ENCODE data around the gene MDFIC.

Gene MDFIC

DNA sequence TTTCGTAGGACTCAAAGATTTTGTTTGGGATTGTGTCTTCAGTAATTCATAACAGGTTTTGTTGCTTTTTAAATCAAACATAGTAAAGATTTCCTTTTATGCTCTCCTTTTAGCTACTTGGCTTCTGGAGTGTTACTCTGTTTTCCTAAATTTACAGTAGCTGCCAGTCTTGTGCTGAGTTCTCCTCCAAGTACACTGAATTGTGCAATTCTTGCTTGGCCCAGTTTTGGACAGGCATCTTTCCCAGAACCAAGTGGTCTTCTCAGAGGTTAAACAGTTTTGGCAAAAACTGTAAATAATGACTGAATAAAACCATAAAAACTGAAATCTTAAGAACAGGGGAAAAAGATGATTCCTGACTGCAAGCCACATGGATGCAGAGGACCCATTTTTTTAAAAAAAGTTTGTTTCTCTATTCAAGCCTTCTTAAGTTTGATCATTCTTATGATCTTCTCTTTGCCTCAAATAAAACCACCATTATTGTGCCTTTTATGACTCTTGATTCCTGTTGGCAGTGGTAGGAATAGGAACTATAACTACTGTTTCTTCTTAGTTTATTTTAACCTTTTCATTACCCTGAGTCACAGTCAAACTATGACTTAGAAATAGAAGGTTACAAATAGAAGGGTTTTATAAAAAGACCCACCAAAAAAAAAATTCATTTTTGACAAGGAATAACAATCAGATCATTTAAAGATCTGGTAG is 88.0 kb downstream of the MDFIC start:
- no peaks in the 10 kb centered on the region for H3K36me3 ChIP-seq (ENCODE audit: control insufficient read depth, insufficient read depth, low read length)
- no peaks in the 10 kb centered on the region for H3K27me3 ChIP-seq (ENCODE audit: control insufficient read depth, insufficient read depth, low read length)
- peak overlapping the region; percentile 25 for H3K27ac ChIP-seq (ENCODE audit: low read depth, low read length)
- no peak overlapping the region for H3K9ac ChIP-seq (ENCODE audit: low read length)
- peaks cover 19% of the 10 kb centered on the region for H3K4me1 ChIP-seq (ENCODE audit: control insufficient read depth, insufficient read depth, low read length)
- no peak overlapping the region for H3K4me3 ChIP-seq (ENCODE audit: low read length)

DNA sequence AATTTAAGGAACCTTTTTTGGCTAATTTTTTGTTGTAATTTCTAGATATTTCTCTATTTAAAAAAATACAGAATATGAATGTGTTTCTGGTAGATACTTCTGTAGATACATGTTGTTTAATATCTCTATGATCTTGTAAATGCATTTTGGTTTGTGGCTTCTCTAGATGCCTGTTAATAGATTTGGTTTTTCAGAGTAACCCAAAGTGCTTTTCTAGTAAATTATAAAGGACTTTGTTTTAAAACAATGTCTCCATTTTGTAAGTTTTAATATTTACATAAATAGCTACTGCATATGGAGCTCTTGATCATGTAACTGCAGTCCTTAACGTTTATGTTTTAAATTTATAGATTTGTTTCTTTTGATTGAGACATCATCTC is 88.5 kb downstream of the MDFIC start:
- no peak overlapping the region for H3K9ac ChIP-seq (ENCODE audit: low read length)
- peaks cover 19% of the 10 kb centered on the region for H3K4me1 ChIP-seq (ENCODE audit: control insufficient read depth, insufficient read depth, low read length)
- no peaks in the 10 kb centered on the region for H3K27me3 ChIP-seq (ENCODE audit: control insufficient read depth, insufficient read depth, low read length)
- H3K27ac ChIP-seq (ENCODE audit: low read depth, low read length): no peak overlapping the region
- peaks cover under 1% of the 10 kb centered on the region for H3K36me3 ChIP-seq (ENCODE audit: control insufficient read depth, insufficient read depth, low read length)
- H3K4me3 ChIP-seq (ENCODE audit: low read length): no peak overlapping the region

DNA sequence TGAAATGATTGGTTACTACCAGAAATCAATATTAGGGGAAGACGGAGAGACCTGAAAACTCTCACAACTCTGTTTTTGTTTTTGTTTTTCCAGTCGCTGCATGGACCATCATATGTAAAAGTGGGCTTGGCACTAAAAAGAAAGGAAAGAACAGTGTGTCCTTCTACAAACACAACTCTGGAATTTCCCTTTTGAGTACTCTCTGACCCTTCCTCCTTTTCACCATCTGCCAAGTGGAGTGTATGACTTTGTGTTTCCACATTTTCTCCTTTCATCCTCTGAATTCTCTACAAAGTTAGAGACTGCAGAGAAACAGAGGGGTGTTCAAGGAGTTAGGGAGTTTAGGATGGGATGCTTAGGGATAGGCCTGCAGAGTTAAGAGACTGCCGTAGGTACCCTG is 92.0 kb downstream of the MDFIC start:
- peaks cover 12% of the 10 kb centered on the region for H3K4me1 ChIP-seq (ENCODE audit: control insufficient read depth, insufficient read depth, low read length)
- H3K9ac ChIP-seq (ENCODE audit: low read length): no peak overlapping the region
- no peak overlapping the region for H3K27ac ChIP-seq (ENCODE audit: low read depth, low read length)
- peaks cover 4% of the 10 kb centered on the region for H3K36me3 ChIP-seq (ENCODE audit: control insufficient read depth, insufficient read depth, low read length)
- H3K27me3 ChIP-seq (ENCODE audit: control insufficient read depth, insufficient read depth, low read length): no peaks in the 10 kb centered on the region
- no peak overlapping the region for H3K4me3 ChIP-seq (ENCODE audit: low read length)

DNA sequence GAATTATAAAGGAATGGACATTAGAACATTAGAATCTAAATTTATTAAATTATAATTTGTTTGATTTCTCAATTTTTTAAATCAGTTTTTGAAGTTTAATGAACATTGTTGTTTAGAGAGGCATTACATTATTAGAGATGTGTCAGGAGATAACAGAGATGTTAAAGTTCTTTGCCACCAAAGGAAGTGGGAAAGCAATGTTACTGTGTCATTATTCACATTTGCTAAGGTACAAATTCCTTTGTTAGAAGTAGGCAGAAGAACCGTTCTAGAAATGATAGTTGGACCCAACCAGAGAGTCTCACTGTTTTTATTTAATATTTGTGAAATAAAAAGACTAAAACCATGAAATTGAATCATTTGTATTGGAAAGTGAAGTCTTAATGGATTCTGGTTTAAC is 92.9 kb downstream of the MDFIC start:
- no peak overlapping the region for H3K9ac ChIP-seq (ENCODE audit: low read length)

DNA sequence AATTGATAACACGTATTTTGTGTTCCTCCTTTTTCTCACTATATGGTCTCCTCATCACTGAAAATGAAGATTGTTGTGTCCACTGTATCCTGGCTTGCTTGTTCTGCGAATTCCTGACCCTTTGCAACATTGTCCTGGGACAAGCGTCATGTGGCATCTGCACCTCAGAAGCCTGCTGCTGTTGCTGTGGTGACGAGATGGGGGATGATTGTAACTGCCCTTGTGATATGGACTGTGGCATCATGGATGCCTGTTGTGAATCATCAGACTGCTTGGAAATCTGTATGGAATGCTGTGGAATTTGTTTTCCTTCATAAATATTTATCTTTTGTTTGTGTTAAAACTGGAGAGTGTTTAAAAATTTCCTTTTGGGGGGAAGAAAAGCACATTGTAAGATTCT is 93.7 kb downstream of the MDFIC start:
- no peaks in the 10 kb centered on the region for H3K27me3 ChIP-seq (ENCODE audit: control insufficient read depth, insufficient read depth, low read length)
- H3K9ac ChIP-seq (ENCODE audit: low read length): no peak overlapping the region
- peaks cover 4% of the 10 kb centered on the region for H3K36me3 ChIP-seq (ENCODE audit: control insufficient read depth, insufficient read depth, low read length)
- no peak overlapping the region for H3K27ac ChIP-seq (ENCODE audit: low read depth, low read length)
- H3K4me3 ChIP-seq (ENCODE audit: low read length): no peak overlapping the region
- no peaks in the 10 kb centered on the region for H3K4me1 ChIP-seq (ENCODE audit: control insufficient read depth, insufficient read depth, low read length)

More for the DNA sequence above, 92.9 kb downstream of the MDFIC start:
- Histone ChIP-seq H3K36me3 (ENCODE audit: control insufficient read depth, insufficient read depth, low read length) (peaks cover 4% of the 10 kb centered on the region), H3K27ac (ENCODE audit: low read depth, low read length) (no peak overlapping the region), H3K27me3 (ENCODE audit: control insufficient read depth, insufficient read depth, low read length) (no peaks in the 10 kb centered on the region), H3K4me1 (ENCODE audit: control insufficient read depth, insufficient read depth, low read length) (peaks cover 3% of the 10 kb centered on the region), H3K4me3 (ENCODE audit: low read length) (no peak overlapping the region)

DNA sequence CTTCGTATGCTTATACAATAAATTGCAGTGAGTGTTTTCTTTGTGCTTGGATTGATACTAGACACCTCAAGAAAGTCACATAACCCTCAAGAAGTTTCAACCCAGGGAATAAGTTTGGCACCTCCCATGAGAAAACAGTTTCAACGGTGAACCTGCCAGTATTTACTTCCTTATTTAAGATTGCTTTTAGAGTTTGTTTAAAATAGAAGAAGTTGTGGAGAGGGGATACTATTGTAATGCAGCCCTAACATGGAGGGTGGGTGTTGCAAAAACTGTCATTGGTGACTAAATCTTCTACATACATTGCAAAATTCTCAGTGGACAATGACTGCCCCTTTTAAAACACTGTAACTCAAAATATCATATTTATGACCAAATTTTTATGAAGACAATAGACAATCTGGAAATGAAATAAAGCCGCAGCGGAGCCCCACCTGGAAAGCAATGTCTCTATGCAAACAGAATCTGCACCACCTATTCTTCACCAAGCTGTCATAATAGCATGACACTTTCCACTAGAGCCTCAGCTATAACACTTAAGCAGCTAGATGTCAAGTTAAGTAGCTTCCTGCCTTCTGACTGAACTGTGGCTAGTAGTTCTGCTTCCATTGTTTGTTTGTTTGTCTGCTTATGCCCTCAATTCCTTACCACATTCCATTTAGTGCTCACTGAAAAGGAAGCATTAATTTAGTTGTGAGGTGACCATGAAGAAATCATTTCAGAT is 98.2 kb downstream of the MDFIC start:
- Histone ChIP-seq H3K27me3 (ENCODE audit: control insufficient read depth, insufficient read depth, low read length) (no peaks in the 10 kb centered on the region), H3K36me3 (ENCODE audit: control insufficient read depth, insufficient read depth, low read length) (peaks cover 4% of the 10 kb centered on the region), H3K9ac (ENCODE audit: low read length) (no peak overlapping the region), H3K4me3 (ENCODE audit: low read length) (no peak overlapping the region), H3K4me1 (ENCODE audit: control insufficient read depth, insufficient read depth, low read length) (no peaks in the 10 kb centered on the region), H3K27ac (ENCODE audit: low read depth, low read length) (no peak overlapping the region)

DNA sequence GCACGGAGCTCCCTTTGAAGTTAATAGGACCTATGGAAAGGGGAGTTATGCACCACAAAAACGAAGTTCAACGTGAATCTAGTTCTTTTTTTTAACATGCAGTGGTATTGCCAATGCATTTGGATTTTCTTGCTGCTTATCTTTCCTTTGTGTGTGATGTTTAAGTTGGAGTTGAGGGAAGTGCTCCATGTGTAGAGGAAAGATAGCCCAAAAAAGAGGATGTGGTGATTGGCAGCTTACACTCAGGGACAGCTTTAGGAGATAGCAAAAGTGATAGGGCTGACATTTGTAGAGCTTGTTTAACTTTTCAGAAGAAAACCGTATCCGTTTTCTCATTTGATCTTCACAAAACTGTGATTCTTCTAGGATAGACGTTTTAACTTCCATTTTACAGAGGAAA is 101.3 kb downstream of the MDFIC start:
- H3K4me3 ChIP-seq (ENCODE audit: low read length): no peak overlapping the region
- no peak overlapping the region for H3K27ac ChIP-seq (ENCODE audit: low read depth, low read length)
- H3K36me3 ChIP-seq (ENCODE audit: control insufficient read depth, insufficient read depth, low read length): no peaks in the 10 kb centered on the region
- H3K9ac ChIP-seq (ENCODE audit: low read length): no peak overlapping the region
- no peaks in the 10 kb centered on the region for H3K4me1 ChIP-seq (ENCODE audit: control insufficient read depth, insufficient read depth, low read length)
- no peaks in the 10 kb centered on the region for H3K27me3 ChIP-seq (ENCODE audit: control insufficient read depth, insufficient read depth, low read length)

DNA sequence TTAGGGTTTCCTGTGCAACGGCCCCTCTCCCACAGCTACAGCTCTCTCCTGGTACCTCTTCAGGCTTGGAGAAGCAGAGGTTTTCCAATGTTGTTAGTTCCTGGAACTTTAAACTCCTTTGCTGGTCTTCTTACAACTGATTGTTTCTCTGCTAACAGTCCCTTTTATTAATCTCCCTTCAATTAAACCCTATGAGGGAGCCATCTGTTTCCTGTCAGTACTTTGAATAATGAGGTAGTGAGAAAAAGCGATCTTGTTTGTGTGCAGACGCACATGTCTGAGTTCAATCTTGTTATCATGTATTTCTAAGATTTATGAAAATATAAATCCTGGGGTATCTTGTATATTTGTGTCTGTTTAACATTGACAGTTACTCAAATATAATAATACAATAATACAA is 102.4 kb downstream of the MDFIC start:
- Histone ChIP-seq H3K27me3 (ENCODE audit: control insufficient read depth, insufficient read depth, low read length) (no peaks in the 10 kb centered on the region), H3K36me3 (ENCODE audit: control insufficient read depth, insufficient read depth, low read length) (no peaks in the 10 kb centered on the region), H3K4me1 (ENCODE audit: control insufficient read depth, insufficient read depth, low read length) (no peaks in the 10 kb centered on the region), H3K9ac (ENCODE audit: low read length) (no peak overlapping the region), H3K4me3 (ENCODE audit: low read length) (no peak overlapping the region), H3K27ac (ENCODE audit: low read depth, low read length) (no peak overlapping the region)

DNA sequence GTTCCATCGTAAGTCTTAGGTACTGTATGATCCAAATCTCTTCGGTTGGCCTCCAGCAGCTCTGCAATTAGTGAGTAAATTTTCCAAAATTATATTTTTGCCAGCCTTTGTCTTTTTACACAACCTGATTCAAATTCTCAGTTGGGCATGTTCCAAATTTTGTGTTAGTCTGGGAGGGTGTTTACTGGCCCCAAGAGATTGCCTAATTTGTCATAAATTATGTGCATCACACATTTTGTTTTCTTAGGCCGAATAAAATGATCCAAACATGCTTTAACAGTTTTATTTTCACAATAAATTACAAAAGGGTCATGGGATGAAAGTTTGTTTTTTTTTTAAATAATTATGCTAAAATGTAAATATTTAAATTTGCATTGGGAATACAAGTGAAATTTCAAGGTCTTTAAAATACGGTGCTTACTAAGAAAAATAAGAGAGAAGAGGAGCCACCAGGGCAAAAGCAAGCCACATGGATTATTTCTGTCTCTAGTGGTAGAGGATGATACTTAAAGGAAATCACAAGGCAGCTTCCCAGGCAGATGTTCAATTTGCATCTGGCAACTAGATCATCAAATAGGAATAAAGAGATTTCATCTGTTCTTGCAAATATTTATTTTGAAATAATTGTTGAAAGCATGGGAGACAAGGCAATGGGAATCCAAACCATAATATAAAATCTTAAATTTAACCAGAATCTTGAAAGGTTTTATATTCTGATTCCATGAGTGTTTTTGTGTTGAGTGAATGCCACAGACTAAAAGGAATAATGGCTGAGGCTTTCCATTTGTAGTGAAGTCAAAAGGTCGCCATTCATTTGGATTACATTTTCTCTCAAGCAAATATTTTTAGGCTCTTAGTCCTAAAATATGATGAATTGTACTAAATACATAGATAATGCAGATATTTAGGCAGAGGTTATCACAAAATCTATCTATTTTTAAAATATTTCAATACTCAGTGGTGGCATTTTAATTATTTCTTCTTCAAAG is 111.1 kb downstream of the MDFIC start:
- no peak overlapping the region for H3K27ac ChIP-seq (ENCODE audit: low read depth, low read length)
- no peak overlapping the region for H3K4me3 ChIP-seq (ENCODE audit: low read length)
- H3K9ac ChIP-seq (ENCODE audit: low read length): no peak overlapping the region
- no peaks in the 10 kb centered on the region for H3K27me3 ChIP-seq (ENCODE audit: control insufficient read depth, insufficient read depth, low read length)
- H3K4me1 ChIP-seq (ENCODE audit: control insufficient read depth, insufficient read depth, low read length): no peaks in the 10 kb centered on the region
- no peaks in the 10 kb centered on the region for H3K36me3 ChIP-seq (ENCODE audit: control insufficient read depth, insufficient read depth, low read length)

DNA sequence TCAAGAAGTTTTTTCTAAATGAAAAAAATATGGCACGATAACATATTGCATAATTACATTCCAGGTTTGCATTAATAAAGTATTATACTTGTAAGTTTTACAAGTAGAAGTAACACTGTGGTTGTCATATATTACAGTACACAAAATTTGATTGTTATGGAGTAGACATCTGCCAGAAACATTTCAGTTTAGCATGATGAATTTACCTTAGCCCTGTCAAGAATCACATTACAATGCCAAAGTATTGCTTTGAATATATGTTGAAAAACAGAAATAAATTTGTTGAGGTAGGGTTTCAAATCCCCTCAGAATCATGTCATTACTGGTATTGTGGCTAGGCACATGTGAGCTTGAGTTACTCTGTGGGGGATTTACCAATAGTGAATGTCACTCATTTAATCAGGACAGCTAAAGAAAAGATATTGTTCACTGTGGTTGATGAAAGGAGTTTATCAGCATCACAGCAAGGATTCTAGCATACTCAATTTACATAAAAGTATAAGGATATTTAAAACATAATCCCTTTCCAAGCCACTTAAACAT is 112.1 kb downstream of the MDFIC start:
- Histone ChIP-seq H3K27me3 (ENCODE audit: control insufficient read depth, insufficient read depth, low read length) (no peaks in the 10 kb centered on the region), H3K4me1 (ENCODE audit: control insufficient read depth, insufficient read depth, low read length) (no peaks in the 10 kb centered on the region), H3K36me3 (ENCODE audit: control insufficient read depth, insufficient read depth, low read length) (no peaks in the 10 kb centered on the region), H3K9ac (ENCODE audit: low read length) (no peak overlapping the region), H3K4me3 (ENCODE audit: low read length) (no peak overlapping the region), H3K27ac (ENCODE audit: low read depth, low read length) (no peak overlapping the region)

DNA sequence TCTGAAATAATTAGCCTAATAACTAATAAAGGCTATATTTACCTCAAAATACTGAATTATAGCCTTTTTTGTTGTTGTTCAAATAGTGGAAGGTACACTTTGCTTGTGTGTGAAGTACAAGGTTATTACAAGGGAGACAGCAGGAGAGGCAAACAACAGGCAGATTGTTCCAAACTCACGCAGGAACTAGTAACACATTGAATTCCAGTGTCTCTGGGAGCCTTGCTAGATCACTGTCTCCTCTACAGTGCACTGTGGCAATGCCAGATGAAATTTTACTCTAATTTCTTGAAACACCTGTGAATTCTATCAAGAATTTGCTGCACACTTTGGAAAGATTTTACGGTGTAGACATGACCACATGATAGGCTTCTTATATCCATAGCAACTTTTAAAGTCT is 112.6 kb downstream of the MDFIC start:
- no peak overlapping the region for H3K27ac ChIP-seq (ENCODE audit: low read depth, low read length)
- H3K36me3 ChIP-seq (ENCODE audit: control insufficient read depth, insufficient read depth, low read length): no peaks in the 10 kb centered on the region
- H3K4me3 ChIP-seq (ENCODE audit: low read length): no peak overlapping the region
- H3K27me3 ChIP-seq (ENCODE audit: control insufficient read depth, insufficient read depth, low read length): no peaks in the 10 kb centered on the region
- H3K4me1 ChIP-seq (ENCODE audit: control insufficient read depth, insufficient read depth, low read length): no peaks in the 10 kb centered on the region
- H3K9ac ChIP-seq (ENCODE audit: low read length): no peak overlapping the region

DNA sequence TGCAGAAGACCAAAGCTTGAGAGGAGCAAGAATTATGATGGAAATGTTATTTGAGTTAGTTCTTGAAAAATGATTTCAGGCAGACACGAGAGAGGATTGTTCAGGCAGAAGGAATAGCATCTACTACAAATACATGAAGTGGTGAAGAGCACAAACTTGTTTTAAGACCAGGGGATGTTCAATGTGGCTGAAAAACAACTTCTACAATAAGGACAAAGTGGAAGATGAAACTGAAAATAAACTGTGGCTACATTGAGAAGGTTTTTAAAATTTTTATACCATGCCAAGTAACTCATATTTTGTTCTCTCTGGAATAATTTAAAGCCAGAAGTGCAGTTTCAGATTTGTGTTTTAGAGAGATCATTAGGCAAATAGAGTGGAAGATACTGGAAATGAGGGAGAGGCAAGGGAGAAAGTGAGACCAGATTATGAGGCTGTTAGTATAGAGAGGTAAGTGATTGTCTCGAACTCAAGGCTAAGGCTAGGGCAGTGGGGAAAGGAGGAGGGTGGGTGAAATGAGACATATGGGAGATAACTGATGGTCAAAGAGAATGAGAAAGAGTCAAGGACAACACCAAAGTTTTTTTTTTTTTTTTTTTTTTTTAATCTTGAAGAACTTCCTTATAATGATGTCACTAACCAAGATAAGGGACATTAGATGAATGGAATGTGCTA is 115.4 kb downstream of the MDFIC start:
- no peak overlapping the region for H3K27ac ChIP-seq (ENCODE audit: low read depth, low read length)
- H3K4me1 ChIP-seq (ENCODE audit: control insufficient read depth, insufficient read depth, low read length): no peaks in the 10 kb centered on the region

More for the DNA sequence above, 115.4 kb downstream of the MDFIC start:
- H3K9ac ChIP-seq (ENCODE audit: low read length): no peak overlapping the region
- H3K27me3 ChIP-seq (ENCODE audit: control insufficient read depth, insufficient read depth, low read length): no peaks in the 10 kb centered on the region
- no peak overlapping the region for H3K4me3 ChIP-seq (ENCODE audit: low read length)
- H3K36me3 ChIP-seq (ENCODE audit: control insufficient read depth, insufficient read depth, low read length): no peaks in the 10 kb centered on the region
